Fibroblast of pulmonary artery (primary cell): Measurements from ENCODE around the gene CHRM5.

Experiments used
- DNase-seq: peaks from one replicate; pipeline ENCODE4 v3.0.0-alpha.2; 2010; ENCODE audit warnings: low read depth
- H3K4me3 ChIP-seq: replicated peaks from 2 replicates; pipeline ENCODE4 v1.5.1; 2011; ENCODE audit warnings: low read depth, mild to moderate bottlenecking, control low read depth, low read length, moderate library complexity
- CTCF ChIP-seq: IDR thresholded peaks from 2 replicates; pipeline ENCODE4 v1.5.1; 2011; ENCODE audit warnings: mild to moderate bottlenecking, control low read depth, low read length, inconsistent platforms; ENCODE audit errors: missing control alignments

The CHRM5 gene

GRCh38 chr15:33968224-33968623 is at the start of gene CHRM5:
TSS of gene CHRM5 (plus strand) at chr15:33968497. CDS start at chr15:34062718, 94,221 bp downstream.
- no peak for DNase-seq
- no peak within 1 kb of the TSS for H3K4me3 ChIP-seq
- no peak for TF ChIP-seq CTCF

GRCh38 chr15:33923446-33923845 is 44.9 kb upstream of the CHRM5 start:
- no peak overlapping the region for H3K4me3 ChIP-seq
- no peak for DNase-seq
- TF ChIP-seq CTCF = no peak

- no peak for TF ChIP-seq CTCF
- no peak for DNase-seq
- H3K4me3 ChIP-seq = no peak overlapping the region
Measured at GRCh38 chr15:33926260-33926659, 42.0 kb upstream of the CHRM5 start.

- DNase-seq = no peak
- no peak overlapping the region for H3K4me3 ChIP-seq
- no peak for TF ChIP-seq CTCF
Measured at GRCh38 chr15:33932734-33933133, 35.6 kb upstream of the CHRM5 start.

GRCh38 chr15:33934396-33934795 is 33.9 kb upstream of the CHRM5 start:
- DNase-seq = no peak
- no peak for TF ChIP-seq CTCF
- H3K4me3 ChIP-seq = no peak overlapping the region

GRCh38 chr15:33934921-33935320 is 33.4 kb upstream of the CHRM5 start:
- TF ChIP-seq CTCF = no peak
- no peak overlapping the region for H3K4me3 ChIP-seq
- DNase-seq = no peak

- TF ChIP-seq CTCF = no peak
- DNase-seq = no peak
- H3K4me3 ChIP-seq = no peak overlapping the region
Measured at GRCh38 chr15:33941279-33942063, 26.8 kb upstream of the CHRM5 start.
